ENCODE measurements around the gene NCAPH2. TPM values are rescaled to one million over a fixed set of nuclear protein-coding genes. Genes with fewer than 3 reads are reported as not detected.

The NCAPH2 gene
- total and polyA plus RNA-seq, 2 donors from 2014 or later, result 31.4 to 41.5 TPM

DNA sequence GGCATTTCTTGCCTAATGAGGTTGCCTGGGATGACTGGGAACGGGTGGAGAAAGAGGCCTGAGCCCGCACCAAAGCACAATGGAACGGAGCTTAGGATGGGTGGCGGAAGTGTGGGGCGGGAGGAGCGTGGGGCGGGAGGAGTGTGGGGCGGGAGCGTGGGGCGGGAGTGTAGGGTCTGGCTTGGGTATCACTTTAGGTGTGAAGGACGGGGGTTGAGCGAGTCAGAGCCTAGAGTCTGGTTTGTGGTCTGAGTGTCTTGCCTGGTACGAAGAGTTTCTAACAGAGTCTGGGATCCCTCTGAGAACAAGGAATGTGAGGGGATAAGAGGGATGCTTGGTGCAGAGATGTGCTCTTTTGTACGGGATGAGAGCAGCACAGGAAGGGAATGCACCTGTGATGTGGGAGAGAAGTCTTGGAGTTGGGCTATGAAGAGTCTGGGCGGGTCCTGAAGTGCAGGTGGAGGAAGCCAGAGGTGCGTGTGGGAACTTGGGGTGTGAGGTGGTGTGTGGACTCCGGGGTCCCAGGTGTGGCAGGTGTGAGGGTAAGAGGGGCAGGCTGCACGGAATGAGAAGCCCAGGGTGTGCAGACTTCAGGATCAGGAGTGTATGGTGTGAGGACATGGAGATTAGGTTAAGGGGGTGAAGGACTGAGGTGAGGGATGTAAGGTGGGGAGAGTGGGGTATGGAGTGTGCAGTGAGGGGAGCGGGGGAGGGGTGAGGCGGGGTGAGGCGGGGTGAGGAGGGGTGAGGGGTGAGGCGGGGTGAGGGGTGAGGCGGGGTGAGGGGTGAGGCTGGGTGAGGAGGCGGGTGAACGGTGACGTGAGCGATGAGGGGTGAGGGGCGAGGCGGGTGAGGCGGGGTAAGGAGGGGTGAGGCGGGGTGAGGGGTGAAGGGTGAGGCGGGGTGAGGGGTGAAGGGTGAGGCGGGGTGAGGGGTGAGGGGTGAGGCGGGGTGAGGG lies 53.7 kb downstream of the NCAPH2 start:
- H3K4me3 ChIP-seq (ENCODE audit: low read length in 3 of 3), result no peak overlapping the region
- TF ChIP-seq, protein P1, sequence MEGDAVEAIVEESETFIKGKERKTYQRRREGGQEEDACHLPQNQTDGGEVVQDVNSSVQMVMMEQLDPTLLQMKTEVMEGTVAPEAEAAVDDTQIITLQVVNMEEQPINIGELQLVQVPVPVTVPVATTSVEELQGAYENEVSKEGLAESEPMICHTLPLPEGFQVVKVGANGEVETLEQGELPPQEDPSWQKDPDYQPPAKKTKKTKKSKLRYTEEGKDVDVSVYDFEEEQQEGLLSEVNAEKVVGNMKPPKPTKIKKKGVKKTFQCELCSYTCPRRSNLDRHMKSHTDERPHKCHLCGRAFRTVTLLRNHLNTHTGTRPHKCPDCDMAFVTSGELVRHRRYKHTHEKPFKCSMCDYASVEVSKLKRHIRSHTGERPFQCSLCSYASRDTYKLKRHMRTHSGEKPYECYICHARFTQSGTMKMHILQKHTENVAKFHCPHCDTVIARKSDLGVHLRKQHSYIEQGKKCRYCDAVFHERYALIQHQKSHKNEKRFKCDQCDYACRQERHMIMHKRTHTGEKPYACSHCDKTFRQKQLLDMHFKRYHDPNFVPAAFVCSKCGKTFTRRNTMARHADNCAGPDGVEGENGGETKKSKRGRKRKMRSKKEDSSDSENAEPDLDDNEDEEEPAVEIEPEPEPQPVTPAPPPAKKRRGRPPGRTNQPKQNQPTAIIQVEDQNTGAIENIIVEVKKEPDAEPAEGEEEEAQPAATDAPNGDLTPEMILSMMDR (IDR thresholded peaks at IDR 0.05; ENCODE audit: borderline replicate concordance, extremely low read depth, insufficient read depth), result no peak
- no peaks in the 10 kb centered on the region for H3K27me3 ChIP-seq (ENCODE audit: control insufficient read depth, insufficient read depth, low read length)
- H3K9ac ChIP-seq (ENCODE audit: low read length in 3 of 3), result no peak overlapping the region
- FAIRE-seq, result no peak
- H3K9me3 ChIP-seq (ENCODE audit: control insufficient read depth in 2 of 3, insufficient read depth in 1 of 3, low read length in 3 of 3), result no peaks in the 10 kb centered on the region
- H3K4me1 ChIP-seq (ENCODE audit: control insufficient read depth in 2 of 3, insufficient read depth in 2 of 3, low read depth in 1 of 3, low read length in 3 of 3), result peaks cover 0 to 8% (median 0%) of the 10 kb centered on the region in 3 donors
- no peaks in the 10 kb centered on the region for H3K36me3 ChIP-seq (ENCODE audit: control insufficient read depth in 2 of 3, insufficient read depth in 3 of 3, low read length in 3 of 3)
- intact Hi-C loops (cut with DNase I), result no loop called here
- DNase-seq, result peak in 1 of 5 donors; percentile 67
- no peak overlapping the region for H3K27ac ChIP-seq (ENCODE audit: low read depth in 2 of 2, low read length in 2 of 2)

DNA sequence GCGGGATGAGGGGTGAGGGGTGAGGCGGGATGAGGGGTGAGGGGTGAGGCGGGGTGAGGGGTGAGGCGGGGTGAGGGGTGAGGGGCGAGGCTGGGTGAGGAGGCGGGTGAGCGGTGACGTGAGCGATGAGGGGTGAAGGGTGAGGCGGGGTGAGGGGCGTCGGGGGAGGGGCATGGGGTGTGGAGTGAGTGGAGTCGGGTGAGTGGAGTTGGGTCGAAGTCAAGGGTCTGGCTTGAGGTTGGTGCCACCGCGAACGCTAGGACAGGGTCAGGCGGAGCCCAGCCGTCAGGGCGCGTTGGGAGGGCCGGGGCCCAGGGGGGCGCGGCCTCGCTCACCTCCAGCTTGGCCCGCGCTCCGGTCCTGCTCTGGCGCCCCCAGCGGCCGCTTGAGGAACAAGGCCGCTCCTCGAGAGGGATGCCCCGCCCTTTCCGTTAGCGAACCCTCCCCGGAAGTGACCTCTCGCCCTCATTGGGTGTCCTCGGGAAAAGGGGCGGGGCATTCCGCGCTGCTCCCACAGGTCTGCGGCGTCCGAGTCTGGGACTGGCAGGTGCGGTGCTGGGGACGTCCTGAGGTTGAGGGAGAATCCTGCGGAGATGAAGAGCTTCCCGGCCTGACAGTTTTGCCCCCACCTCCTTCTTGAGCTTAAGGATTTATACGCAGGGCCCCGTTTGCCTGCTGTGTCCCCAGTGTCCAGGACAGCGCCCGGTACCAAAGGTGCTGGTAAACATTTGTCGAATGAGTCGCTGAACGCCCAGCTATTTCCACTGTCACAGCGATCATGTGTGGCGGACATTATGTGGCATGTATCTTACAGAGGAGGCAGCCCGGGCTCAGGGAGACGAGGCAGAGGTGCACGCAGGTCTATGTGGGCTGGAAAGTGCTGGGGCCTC lies 54.7 kb downstream of the NCAPH2 start, which contains the start of gene SYCE3:
Gene SYCE3 (minus strand): TSS at position 397 of the 890 bp plus-strand sequence. CDS start 6,514 bp downstream, outside the sequence.
- FAIRE-seq (no peak), DNase-seq (peak; percentile 97 to 99 (median 98))
- Histone ChIP-seq H3K27me3 (ENCODE audit: control insufficient read depth, insufficient read depth, low read length) (no peaks in the 10 kb centered on the region), H3K9ac (ENCODE audit: low read length in 3 of 3) (peak within 1 kb of the TSS; percentile 9 to 92 (median 47)), H3K4me1 (ENCODE audit: control insufficient read depth in 2 of 3, insufficient read depth in 2 of 3, low read depth in 1 of 3, low read length in 3 of 3) (peaks cover 0 to 8% (median 0%) of the 10 kb centered on the region in 3 donors), H3K9me3 (ENCODE audit: control insufficient read depth in 2 of 3, insufficient read depth in 1 of 3, low read length in 3 of 3) (no peaks in the 10 kb centered on the region), H3K27ac (ENCODE audit: low read depth in 2 of 2, low read length in 2 of 2) (peak within 1 kb of the TSS; percentile 68 to 87), H3K36me3 (ENCODE audit: control insufficient read depth in 2 of 3, insufficient read depth in 3 of 3, low read length in 3 of 3) (no peaks in the 10 kb centered on the region), H3K4me3 (ENCODE audit: low read length in 3 of 3) (peak within 1 kb of the TSS; percentile 55 to 86 (median 68))
- TF ChIP-seq, protein P1 (IDR thresholded peaks at IDR 0.05; ENCODE audit: borderline replicate concordance, extremely low read depth, insufficient read depth), result peak; percentile 75
- intact Hi-C loops (cut with DNase I), result no loop called here

DNA sequence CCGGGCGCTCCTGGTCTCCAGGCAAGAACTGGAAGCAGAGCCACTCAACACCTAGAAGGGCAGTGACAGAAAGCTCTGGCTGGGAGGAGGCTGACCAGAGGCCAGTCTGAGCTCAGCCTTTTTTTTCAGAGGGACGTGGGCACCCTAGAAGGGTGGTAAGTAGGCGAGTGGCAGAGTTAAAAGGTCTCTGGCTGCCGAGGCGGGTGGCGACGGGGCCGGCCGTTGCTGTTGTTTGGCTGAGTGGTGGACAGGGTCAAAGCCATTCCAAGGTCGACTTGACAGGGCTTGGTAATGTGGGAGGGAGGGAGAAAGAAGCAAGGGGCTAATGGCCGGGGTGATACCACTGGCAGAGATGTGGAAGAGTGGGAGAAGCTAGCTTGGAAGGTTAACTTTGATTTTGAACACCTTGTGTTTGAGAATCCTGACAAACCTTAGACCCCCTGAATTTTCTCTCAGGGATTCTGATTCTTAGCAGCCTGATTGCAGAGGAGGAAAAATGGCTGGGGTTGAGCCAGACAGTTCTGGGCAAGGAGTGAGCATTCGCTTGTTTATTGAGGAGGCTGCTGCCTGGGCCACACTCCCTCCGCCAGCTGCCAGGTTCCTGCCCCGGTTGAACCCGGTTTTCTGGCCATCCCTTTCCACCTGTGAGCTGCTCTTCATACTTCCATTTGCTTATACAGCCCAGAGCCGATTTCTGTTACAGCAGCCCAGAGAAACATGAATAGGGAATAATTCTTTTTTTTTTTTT lies 55.6 kb downstream of the NCAPH2 start:
- Histone ChIP-seq H3K9ac (ENCODE audit: low read length in 3 of 3) (peak overlapping the region; percentile 9 to 92 (median 47)), H3K36me3 (ENCODE audit: control insufficient read depth in 2 of 3, insufficient read depth in 3 of 3, low read length in 3 of 3) (no peaks in the 10 kb centered on the region), H3K27ac (ENCODE audit: low read depth in 2 of 2, low read length in 2 of 2) (peak overlapping the region; percentile 68 to 87), H3K27me3 (ENCODE audit: control insufficient read depth, insufficient read depth, low read length) (no peaks in the 10 kb centered on the region), H3K4me3 (ENCODE audit: low read length in 3 of 3) (peak overlapping the region; percentile 55 to 86 (median 68)), H3K9me3 (ENCODE audit: control insufficient read depth in 2 of 3, insufficient read depth in 1 of 3, low read length in 3 of 3) (no peaks in the 10 kb centered on the region), H3K4me1 (ENCODE audit: control insufficient read depth in 2 of 3, insufficient read depth in 2 of 3, low read depth in 1 of 3, low read length in 3 of 3) (peaks cover 0 to 8% (median 0%) of the 10 kb centered on the region in 3 donors)
- FAIRE-seq (no peak), DNase-seq (no peak)
- TF ChIP-seq, protein P1 (IDR thresholded peaks at IDR 0.05; ENCODE audit: borderline replicate concordance, extremely low read depth, insufficient read depth), result no peak
- intact Hi-C loops (cut with DNase I), result no loop called here
